Measurements from ENCODE around the gene LCOR.
"Not testable (repeated sequence)": the region's sequence is repeated elsewhere in the genome, so short reads cannot be mapped to it uniquely, and the experiment has no call there.

LCOR gene

DNA sequence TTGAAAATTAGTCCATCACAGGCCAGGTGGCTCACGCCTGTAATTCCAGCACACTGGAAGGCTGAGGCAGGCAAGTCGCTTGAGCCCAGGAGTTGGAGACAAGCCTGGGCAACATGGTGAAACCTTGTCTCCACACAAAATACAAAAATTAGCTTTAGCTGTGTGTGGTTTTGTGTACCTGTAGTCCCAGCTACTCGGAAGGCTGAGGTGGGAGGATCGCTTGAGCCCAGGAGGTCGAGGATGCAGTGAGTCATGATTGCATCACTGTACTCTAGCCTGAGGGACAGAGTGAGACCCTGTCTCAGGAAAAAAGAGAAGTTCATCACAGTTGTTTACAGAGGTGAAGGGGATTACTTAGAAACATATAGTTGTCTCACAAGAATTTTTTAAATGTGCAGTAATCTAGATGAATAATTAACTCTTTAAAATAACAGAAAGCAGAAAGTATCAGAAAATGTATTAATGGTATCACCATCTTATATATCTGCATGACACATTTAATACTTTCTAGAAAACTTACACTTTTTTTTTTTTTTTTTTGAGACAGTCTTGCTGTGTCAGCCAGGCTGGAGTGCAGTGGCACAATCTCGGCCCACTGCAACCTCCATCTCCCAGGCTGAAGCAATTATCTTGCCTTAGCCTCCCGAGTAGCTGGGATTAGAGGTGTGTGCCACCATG is 8.9 kb downstream of the LCOR start:
- no peak for DNase-seq

DNA sequence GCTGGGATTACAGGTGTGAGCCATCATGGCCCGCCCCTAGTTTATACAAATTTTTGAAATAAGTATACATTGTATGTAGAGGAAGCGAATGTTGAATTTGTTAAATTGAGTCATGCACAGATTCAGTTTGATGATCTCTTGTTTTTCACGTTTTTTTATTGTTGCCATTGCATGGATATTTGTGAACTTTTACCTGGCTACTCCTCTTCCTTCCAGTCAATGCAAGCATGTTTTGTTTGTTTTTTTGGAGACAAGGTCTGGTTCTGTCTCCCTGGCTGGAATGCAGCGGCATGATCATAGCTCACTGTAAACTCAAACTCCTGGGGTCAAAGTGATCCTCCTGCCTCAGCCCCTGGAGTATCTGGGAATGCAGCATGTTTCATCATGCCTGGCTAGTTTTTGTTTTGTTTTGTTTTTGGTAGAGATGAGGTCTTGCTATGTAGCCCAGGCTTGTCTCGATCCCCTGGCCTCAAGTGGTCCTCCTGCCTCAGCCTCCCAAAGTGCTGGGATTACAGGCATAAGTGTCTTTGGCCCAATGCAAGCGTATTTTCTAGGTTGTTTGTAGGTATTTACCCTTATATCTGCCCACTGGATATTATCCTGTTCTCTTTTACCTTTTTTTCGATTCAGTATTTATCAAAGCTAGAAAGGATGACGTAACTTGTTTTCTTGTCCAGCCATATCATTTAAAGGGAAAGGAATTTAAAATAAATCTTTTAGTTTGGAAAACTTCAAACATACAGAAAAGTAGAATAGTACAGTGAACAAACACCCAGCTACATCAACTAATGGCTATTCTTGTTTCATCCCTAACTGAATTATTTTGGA is 11.0 kb downstream of the LCOR start:
- DNase-seq = no peak

DNA sequence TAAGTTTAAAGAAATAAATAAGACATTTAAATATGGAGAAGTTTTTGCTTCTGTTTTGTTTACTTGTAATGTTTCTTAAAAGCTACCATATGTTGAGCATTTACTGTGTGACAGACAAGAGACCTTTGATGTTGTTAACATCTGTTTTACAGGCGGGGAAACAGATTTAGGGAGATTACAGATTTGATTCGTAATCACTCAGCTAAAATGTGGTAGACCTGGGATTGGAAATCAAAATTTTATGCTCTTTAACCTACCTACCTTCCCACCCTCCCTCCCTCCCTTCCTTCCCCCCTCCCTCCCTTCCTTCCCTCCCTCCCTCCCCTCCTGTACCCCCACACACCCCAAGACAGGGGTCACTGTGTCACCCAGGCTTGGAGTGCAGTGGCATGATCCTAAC is 11.7 kb downstream of the LCOR start:
- DNase-seq = no peak

DNA sequence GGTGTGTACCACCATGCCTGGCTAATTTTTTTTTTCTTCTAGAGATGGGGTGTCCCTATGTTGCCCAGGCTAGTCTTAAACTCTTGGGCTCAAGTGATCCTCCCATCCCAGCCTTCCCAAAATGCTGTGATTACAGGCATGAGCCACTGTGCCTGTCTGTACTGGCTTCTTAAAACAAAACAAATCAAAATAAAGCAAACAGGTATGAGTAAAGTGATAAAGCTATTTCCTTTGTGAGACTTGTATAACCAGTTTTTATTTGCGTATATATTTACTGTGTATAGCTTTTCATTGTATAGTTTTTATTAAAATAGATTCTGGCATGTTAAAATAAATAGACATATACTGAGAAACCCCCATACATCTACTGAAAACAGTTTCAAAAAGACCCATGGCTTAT is 14.3 kb downstream of the LCOR start:
- DNase-seq = no peak

DNA sequence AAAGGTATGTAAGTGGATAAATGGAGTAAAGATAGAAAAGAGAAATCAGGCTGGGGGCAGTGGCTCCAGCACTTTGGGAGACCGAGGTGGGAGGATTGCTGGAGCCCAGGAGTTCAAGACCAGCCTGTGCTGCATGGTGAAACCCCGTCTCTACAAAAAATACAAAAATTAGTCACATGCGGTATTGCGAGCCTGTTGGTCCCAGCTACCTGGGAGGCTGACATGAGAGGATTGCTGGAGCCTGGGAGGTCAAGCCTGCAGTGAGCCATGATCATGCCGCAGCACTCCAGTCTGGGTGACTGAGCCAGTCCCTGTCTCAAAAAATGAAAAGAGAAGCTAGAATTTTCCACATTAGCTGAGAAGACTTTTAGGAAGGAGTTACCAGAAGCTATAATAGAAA is 14.8 kb downstream of the LCOR start:
- no peak for DNase-seq

DNA sequence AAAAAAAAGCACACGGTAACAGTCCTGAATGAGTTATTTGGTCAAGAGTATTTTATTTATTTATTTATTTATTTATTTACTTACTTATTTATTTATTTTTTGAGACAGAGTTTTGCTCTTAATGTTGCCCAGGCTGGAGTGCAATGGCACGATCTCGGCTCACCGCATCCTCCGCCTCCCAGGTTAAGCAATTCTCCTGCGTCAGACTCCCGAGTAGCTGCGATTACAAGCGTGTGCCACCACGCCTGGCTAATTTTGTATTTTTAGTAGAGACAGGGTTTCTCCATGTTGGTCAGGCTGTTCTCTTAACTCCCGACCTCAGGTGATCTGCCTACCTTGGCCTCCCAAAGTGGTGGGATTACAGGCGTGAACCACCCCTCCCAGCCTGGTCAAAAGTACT is 15.3 kb downstream of the LCOR start:
- DNase-seq = not testable (repeated sequence)

DNA sequence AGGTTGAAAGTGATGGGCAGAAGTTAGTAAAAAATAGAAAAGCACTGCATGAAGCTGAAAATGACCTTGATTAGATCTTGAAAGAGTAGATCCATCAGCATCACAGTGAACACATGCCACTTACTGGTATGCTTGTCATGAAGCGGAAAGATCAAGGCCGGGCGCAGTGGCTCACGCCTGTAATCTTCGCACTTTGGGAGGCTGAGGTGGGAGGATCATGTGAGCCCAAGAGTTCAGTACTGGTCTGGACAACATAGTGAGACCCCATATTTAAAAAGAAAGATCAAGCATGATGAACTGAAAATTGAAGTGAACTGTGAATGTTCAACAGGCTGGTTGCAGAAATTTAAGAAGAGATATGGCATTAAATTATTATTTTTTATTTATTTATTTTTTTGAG is 18.0 kb downstream of the LCOR start:
- no peak for DNase-seq

DNA sequence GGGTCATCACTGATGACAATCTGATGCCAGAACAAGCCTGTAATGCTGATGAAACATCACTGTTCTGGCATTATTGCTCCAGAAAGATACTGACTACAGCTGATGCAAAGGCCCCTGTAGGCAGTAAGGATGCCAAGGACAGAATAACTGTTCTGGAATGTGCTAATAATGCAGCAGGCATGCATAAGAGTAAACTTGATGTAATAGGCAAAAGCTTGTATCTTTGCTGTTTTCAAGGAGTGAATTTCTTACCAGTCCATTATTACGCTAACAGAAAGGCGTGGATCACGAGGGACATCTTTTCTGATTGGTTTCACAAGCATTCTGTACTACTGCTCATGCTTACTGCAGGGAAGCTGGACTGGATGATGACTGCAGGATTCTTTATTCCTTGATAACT is 18.7 kb downstream of the LCOR start:
- no peak for DNase-seq

DNA sequence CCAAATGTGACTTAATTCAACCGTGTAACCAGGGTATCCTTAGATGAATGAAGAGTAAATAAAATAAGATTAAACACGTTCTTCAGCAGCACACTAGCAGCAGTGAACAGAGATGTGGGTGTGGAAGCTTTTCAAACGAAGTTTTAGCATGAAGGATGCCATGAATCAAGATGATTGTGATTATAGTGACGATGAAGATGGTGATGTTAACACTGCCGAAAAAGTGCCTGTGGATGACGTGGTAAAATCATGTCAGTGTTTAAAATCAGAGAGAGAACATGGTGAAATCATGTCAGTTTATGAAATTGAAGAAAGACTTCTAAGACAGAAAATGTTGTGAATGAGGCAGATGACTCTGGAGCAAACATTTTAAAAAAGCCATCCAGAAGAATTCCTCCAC is 19.2 kb downstream of the LCOR start:
- DNase-seq = no peak

DNA sequence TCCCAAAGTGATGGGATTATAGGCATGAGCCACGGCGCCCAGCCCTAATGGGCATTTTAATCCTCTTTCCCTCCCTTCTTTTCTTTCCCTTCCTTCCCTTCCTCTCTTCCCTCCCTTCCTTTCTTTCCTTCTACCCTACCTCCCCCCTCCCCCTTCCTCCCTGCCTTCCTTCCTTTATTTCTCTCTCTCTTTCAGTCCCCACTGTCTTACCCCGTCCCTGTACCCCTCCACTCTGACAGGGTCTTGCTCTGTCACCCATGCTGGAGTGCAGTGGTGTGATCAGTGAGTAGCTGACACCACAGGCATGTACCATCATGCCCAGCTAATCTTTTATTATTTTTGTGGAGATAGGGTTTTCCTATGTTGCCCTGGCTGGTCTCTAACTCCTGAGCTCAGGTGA is 24.2 kb downstream of the LCOR start:
- no peak for DNase-seq

DNA sequence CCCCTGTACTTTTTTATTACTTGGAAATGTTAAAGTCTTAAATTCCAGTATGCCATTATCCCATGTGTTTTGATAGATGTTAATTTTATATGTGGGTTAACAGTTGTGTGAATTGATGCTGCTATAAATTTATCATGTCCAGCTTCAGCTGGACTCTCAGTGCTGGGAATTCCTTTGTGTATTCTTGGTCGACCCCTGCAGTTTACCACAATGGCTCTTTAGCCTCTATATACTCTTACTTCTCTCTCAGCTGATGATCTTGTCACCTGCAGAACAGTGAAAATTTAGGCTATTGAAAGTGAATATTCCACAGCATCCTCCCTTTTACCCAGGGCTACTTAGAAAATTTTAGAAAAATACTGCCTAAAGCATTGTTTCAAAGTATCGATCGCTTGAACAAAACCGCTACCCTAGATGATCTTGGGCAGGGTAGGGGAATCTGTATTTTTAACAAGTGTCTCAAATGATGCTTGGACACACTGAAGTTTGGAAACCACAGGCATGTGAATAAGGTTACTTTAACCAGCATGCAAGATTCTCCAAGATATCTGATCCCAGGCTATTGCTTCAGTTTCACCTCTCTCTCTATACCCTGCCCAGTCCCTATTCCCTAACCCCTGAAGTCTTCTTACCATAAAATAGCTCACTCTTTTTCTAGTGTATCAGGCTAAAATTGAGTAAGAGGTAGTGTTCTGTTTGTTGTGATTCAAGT is 25.4 kb downstream of the LCOR start:
- no peak for DNase-seq

DNA sequence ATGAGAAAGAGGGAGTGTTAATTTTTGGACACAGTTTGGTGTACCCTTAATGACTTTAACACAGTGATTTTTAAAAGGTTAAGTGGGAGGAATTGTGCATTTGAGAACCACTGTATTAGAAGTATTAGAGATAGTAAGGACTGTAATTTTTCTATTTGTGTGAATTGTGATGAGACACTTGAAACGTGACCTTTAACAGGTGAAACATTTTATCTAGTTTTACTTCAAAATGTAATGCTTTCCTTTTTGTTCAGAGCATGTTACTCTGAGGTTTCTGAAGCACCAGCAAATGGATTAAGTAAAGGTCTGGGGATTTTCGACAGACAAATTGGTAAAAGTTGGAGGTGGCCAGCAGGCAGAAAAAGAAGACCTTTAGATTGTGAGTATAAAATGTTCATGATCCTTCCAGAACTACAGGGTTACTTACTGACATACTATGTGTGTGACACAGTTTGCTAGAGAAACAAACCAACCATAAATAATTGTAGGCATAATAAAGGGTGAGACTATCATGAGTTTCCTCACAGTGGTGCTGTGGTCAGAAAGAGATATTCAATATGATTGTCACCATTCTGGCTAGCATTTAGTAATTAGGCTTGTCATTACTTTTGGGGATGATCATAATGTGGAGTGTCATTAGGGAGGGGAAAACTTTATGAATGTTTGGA is 26.1 kb downstream of the LCOR start:
- DNase-seq = no peak

DNA sequence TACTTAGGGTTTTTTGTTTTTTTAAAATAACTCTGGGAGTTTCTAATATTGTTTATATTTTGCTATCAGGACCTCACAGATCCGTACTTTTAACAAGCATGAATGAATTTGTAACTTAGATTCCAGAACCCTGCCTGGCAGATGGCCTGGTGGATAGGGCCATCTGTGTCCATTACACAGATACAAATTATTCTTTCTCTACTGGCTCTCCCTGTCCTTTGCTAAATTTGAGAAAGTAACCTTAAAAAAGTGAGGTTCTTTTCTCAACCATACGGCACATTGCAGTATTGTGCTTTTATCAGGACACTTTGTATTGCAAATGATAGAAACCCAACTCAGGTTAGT is 26.6 kb downstream of the LCOR start:
- DNase-seq = no peak

DNA sequence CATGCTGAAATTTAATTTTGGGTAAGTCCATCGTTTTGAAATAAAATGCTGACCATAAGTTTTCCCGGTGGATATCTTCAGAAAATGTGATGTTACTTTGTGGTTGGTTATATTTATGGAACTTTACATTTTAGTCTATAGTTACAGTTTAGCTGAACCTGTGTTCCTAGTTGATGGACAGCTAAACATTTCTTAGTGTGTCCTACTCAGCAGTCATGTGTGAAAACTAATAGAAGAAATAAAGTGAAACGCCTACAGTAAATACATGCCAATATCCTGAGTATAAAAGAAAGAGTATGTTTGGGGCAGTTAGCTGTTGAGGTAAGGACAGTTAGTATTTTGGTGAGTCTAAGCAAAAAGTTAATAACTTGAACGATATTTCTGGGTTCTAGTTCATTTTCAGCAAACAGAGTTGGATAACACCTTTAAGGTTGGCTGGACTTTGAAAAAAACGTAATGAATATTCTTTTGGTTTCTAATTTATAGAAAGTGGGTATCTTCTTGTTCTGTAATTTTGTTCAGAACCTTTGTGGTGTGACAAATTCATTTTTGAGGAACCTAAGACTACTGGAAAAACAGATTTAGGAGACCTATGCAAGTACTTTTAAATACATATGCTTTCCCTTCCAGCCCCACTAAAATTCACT is 28.7 kb downstream of the LCOR start:
- DNase-seq = no peak

DNA sequence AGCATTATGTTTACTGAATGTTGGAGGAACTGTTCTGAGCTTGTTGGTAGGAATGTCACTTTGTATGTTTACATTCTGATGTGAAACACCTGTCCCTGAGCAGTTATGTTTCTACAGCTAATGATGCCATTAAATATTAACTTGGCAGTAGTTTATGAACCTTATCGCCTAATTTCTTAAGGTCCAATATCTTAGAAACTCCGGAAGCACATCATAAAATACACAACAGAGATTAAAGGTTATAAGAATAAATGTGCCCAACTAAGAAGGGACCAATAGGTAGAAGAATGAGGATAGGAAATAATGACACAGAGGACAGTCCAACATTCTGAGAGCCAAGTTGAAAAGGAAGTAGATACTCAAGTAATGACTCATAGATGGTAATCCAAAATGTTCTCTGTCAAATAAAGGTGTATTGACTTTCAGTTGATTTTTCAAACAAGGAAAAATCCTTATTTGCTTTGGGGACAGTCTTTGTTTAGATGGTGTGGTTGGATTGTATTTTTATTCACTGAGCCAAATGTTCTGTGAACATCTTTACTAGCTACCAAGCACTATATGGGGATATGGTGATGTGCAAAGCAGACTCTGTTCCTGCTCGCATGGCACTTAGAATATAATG is 31.9 kb downstream of the LCOR start:
- no peak for DNase-seq

DNA sequence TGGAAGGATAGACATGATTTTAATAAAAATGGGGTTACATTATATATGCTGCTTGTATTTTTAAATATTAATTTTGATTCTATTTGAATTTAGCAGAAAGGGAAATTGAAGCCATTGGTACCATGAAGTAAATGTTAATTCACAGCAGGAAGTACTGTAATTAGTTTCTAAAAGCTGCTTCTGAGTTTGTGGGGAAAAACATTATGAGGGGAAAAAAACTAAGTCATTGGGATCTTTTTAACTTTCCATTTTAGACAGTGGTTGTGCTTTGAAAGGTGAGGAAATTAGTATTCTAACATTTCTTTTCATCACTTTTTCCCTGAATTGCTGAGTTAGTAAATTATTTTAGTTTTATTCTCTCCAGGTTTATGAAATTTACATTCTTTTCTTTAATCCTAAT is 41.0 kb downstream of the LCOR start:
- no peak for DNase-seq

DNA sequence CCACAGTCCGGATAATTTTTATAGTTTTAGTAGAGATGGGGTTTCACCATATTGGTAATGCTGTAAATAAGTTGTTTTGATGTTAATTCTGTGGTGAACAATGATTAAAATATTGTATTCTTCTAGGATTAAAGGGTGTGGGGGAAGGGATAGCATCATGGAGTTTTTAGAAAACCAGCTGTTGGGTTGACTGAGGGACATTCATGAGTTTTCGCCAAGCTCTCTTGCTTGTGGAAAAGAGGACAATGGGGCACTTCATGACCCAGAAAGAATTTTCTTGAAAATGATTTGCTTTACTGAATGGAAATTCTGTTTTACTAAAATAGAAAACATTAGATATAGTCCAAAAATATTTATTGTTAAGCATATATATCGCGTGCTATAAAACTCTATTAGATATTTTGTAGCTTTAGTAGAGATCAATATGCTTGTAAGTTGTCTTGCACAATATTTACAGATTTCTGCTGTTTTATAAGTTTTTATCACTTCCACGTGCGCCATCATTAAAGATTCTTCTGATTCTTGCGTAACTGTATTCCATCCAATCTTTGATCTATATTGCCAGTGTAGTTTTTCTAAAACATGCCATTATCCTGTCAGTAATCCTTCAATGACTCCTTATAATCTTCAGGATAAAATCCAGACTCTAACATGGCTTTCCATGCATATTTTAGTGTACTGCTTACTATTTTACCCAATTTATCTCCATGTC is 41.8 kb downstream of the LCOR start:
- DNase-seq = no peak

DNA sequence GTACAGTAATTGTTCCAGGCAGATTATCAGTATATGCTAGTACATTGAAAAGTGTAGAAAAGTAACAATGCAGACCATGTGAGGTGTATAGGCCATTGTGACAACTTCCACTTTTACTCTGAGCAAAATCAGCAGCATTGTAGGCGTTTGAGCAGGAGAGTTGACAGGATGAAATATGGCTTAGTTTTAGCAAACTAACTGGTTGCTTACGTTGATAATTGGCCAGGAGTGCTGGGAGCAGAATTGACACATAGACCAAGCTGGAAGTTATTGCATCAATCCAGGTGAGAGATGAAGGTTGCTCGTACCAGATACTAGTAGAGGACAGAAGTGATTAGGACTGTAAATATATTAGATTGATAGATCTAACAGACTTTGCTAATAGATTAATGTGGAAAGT is 46.0 kb downstream of the LCOR start:
- DNase-seq = no peak

DNA sequence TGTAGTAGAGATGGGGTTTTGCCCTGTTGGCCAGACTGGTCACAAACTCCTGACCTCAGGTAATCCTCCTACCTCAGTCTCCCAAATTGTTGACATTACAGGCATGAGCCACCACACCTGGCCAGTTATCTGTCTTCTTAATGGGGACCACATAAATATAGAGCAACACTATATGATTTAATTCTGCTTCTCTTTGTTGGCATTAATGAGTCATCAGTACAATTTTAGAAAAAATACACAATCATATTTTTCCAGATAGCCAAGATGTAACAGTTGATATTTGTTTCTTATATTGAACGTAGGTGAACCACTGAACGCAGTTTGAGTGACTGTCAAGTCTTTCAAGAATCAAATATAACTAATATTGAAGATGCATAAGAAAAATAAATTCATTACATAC is 48.5 kb downstream of the LCOR start:
- DNase-seq = no peak

DNA sequence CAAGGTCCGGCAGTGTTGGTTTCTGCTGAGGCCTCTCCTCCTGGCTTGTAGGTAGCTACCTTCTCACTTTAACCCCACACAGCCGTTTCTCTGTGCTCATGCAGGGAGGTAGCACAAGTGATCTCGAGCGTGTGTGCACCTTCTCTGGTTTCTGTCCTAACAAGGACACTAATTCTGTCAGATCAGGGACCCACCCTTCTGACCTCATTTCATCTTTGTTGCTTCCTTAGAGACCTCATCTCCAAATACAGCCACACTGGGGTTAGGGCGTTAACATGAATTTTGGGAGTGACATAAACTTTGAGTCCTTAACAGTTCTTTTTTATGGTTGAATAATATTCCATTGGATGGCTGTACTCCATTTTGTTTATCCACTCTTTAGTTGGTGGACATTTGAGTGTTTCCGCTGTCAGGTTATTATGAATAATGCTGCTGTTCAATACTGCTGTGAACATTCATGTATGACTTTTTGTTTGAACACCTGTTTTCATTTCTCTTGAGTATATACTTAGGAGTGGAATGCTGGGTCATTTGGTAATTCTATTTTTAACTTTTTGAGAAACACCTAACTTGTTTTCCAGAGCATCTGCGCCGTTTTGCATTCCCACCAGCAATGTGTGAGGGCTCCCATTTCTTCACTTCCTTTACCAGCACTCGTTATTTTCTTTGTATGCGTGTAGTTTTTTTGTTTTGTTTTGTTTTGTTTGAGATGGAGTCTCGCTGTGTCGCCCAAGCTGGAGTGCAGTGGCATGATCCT is 57.5 kb downstream of the LCOR start:
- DNase-seq = no peak

DNA sequence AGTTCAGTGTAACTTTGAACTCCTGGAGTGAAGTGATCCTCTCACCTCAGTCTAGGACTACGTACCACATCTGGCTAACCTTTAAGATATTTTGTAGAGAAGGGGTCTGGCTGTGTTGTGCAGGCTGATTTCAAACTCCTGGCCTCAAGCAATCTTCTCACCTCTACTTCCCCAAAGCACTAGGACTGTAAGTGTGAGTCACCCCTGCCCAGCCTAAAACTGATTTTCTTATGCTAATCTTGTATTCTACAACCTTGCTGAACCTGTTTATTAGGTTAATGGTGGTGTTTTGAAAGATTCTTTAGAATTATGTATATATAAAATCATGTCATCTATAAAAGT is 58.0 kb downstream of the LCOR start:
- DNase-seq = no peak
